WTC11 (cell line): ENCODE measurements around the gene TRRAP.

Experiments used
- ATF1 ChIP-seq: sonication (generic); formaldehyde crosslinking; IDR thresholded peaks from 2 replicates; pipeline ENCODE4 v1.8.1; 2023; ENCODE audit warnings: mild to moderate bottlenecking, moderate library complexity, missing genetic modification reagents
- CREB1 ChIP-seq: sonication (generic); formaldehyde crosslinking; IDR thresholded peaks from 2 replicates; pipeline ENCODE4 v1.8.0; 2023; ENCODE audit warnings: mild to moderate bottlenecking, missing genetic modification reagents
- CREM ChIP-seq: sonication (generic); formaldehyde crosslinking; IDR thresholded peaks from 2 replicates; pipeline ENCODE4 v1.8.1; 2022; ENCODE audit warnings: mild to moderate bottlenecking, missing genetic modification reagents, moderate library complexity
- E2F1 ChIP-seq: sonication (generic); formaldehyde crosslinking; IDR thresholded peaks from 2 replicates; pipeline ENCODE4 v1.8.0; 2022; ENCODE audit warnings: mild to moderate bottlenecking, missing genetic modification reagents
- EMX1 ChIP-seq: fragments of 250-450 bp; sonication (Bioruptor Pico); IDR thresholded peaks from 2 replicates; pipeline ENCODE4 v1.8.0; 2021; ENCODE audit warnings: mild to moderate bottlenecking
- ETV6 ChIP-seq: sonication (generic); formaldehyde crosslinking; IDR thresholded peaks from 2 replicates; pipeline ENCODE4 v1.8.1; 2022; ENCODE audit warnings: mild to moderate bottlenecking, missing genetic modification reagents
- FOXP1 ChIP-seq: sonication (generic); formaldehyde crosslinking; IDR thresholded peaks from 2 replicates; pipeline ENCODE4 v1.8.0; 2022; ENCODE audit warnings: missing genetic modification reagents, mild to moderate bottlenecking, moderate library complexity, borderline replicate concordance
- MXD4 ChIP-seq: fragments of 250-450 bp; sonication (Bioruptor Pico); IDR thresholded peaks from 2 replicates; pipeline ENCODE4 v1.8.0; 2021; ENCODE audit warnings: mild to moderate bottlenecking, moderate library complexity, borderline replicate concordance
- NR3C1 ChIP-seq: sonication (generic); formaldehyde crosslinking; conservative IDR thresholded peaks from 2 replicates; pipeline ENCODE4 v1.8.1; 2023; ENCODE audit warnings: low read depth, mild to moderate bottlenecking, missing genetic modification reagents
- PRRX2 ChIP-seq: fragments of 250-450 bp; sonication (Bioruptor Pico); IDR thresholded peaks from 2 replicates; pipeline ENCODE4 v1.8.0; 2021; ENCODE audit warnings: mild to moderate bottlenecking
- RORB ChIP-seq: fragments of 250-450 bp; sonication (Bioruptor Pico); IDR thresholded peaks from 2 replicates; pipeline ENCODE4 v1.9.0; 2021; ENCODE audit warnings: mild to moderate bottlenecking
- TCF7 ChIP-seq: sonication (generic); formaldehyde crosslinking; IDR thresholded peaks from 2 replicates; pipeline ENCODE4 v1.8.0; 2022; ENCODE audit warnings: mild to moderate bottlenecking, low read depth, missing genetic modification reagents, moderate library complexity
- ZNF317 ChIP-seq: sonication (generic); formaldehyde crosslinking; IDR thresholded peaks from 2 replicates; pipeline ENCODE4 v1.8.1; 2023; ENCODE audit warnings: low read depth, mild to moderate bottlenecking, moderate library complexity, missing genetic modification reagents, borderline replicate concordance
- TF ChIP-seq, protein P1 (sequence below): fragments of 200-600 bp; IDR thresholded peaks from 2 replicates; pipeline ENCODE4 v1.8.0; 2022; ENCODE audit warnings: antibody characterized with exemption

DNA sequence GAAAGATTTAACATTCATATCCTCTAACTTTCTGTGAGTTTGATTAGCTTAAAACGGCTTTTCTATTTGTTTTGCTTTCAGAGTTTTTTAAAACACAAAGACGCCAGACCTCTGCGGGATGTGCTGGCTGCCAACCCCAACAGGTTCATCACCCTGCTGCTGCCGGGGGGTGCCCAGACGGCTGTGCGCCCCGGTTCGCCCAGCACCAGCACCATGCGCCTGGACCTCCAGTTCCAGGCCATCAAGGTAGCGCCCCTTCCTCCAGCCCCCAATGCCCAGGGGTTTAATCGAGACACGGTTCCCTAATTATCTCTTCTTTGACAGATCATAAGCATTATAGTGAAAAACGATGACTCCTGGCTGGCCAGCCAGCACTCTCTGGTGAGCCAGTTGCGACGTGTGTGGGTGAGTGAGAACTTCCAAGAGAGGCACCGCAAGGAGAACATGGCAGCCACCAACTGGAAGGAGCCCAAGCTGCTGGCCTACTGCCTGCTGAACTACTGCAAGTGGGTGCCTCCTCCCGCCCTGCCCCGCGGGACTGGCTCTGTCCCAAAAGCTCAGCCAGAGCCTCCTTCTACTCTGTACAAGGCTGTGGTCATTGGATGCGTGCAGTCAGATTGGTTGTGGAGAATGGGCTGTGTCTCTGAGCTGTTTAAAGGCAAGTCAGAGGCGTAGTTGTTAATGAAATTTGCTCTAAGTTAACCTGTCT lies 71.2 kb downstream of the TRRAP start:
- TF ChIP-seq, protein P1, sequence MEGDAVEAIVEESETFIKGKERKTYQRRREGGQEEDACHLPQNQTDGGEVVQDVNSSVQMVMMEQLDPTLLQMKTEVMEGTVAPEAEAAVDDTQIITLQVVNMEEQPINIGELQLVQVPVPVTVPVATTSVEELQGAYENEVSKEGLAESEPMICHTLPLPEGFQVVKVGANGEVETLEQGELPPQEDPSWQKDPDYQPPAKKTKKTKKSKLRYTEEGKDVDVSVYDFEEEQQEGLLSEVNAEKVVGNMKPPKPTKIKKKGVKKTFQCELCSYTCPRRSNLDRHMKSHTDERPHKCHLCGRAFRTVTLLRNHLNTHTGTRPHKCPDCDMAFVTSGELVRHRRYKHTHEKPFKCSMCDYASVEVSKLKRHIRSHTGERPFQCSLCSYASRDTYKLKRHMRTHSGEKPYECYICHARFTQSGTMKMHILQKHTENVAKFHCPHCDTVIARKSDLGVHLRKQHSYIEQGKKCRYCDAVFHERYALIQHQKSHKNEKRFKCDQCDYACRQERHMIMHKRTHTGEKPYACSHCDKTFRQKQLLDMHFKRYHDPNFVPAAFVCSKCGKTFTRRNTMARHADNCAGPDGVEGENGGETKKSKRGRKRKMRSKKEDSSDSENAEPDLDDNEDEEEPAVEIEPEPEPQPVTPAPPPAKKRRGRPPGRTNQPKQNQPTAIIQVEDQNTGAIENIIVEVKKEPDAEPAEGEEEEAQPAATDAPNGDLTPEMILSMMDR, result no peak
- TF ChIP-seq MXD4 (CRISPR knock-in tag), result no peak
- no peak for TF ChIP-seq NR3C1 (CRISPR knock-in tag)
- TF ChIP-seq ETV6, result no peak
- no peak for TF ChIP-seq CREB1
- no peak for TF ChIP-seq E2F1 (CRISPR knock-in tag)
- TF ChIP-seq EMX1 (CRISPR knock-in tag), result no peak
- TF ChIP-seq TCF7, result no peak
- no peak for TF ChIP-seq RORB
- TF ChIP-seq ZNF317 (CRISPR knock-in tag), result no peak
- no peak for TF ChIP-seq ATF1 (CRISPR knock-in tag)
- no peak for TF ChIP-seq PRRX2 (CRISPR knock-in tag)
- TF ChIP-seq CREM (CRISPR knock-in tag), result no peak
- no peak for TF ChIP-seq FOXP1 (CRISPR knock-in tag)
